B cell (primary cell): ENCODE data around the gene APOC3. TPM values are rescaled to one million over a fixed set of nuclear protein-coding genes. Genes with fewer than 3 reads are reported as not detected.
"Not testable (repeated sequence)": the region's sequence is repeated elsewhere in the genome, so short reads cannot be mapped to it uniquely, and the experiment has no call there.

Source experiments
- ATAC-seq: fragments of 200-7000 bp; cut with Tn5 transposase; one replicate; pipeline ENCODE4 v1.10.0; 2021; ENCODE audit warnings: low read depth, mild to moderate bottlenecking, moderate number of reproducible peaks, moderate library complexity
- CTCF ChIA-PET: fragments of 350-600 bp; sonication (Branson Sonifier 250); formaldehyde crosslinking; loops from one replicate; lab custom pipeline; 2021; ENCODE audit warnings: antibody characterized with exemption, inconsistent platforms; lab: Charles Lee
- POLR2A ChIA-PET: fragments of 350-600 bp; sonication (Branson Sonifier 250); formaldehyde crosslinking; loops from one replicate; lab custom pipeline; 2021; ENCODE audit warnings: antibody characterized with exemption; lab: Charles Lee
- DNase-seq: peaks from one replicate; pipeline ENCODE4 v3.0.0; 2013
- H2AFZ ChIP-seq: 2 replicates; pipeline ENCODE4 v1.6.1; 2012; ENCODE audit warnings: mild to moderate bottlenecking, low read depth, low read length; ENCODE audit not compliant: insufficient read depth, poor library complexity, severe bottlenecking
- H3K27ac ChIP-seq, 2 donors: 1 replicate in 1 of 2; 2 replicates in 1 of 2; pipeline ENCODE4 v1.5.1; 2012 to 2013; ENCODE audit warnings: low read length in 2 of 2, mild to moderate bottlenecking in 2 of 2, moderate library complexity in 1 of 2
- H3K27me3 ChIP-seq, 4 experiments: fragments of 200-600 bp in 1 of 4; sonication (generic) in 1 of 4; replicated peaks in 1 of 4; 1 replicate in 2 of 4; 2 replicates in 2 of 4; pipeline versions ENCODE4 v1.6.1 to v1.7.0; 2013 to 2016; ENCODE audit warnings: low read length in 3 of 4, mild to moderate bottlenecking in 2 of 4, mixed read lengths in 1 of 4, moderate library complexity in 1 of 4; ENCODE audit not compliant: insufficient read depth in 4 of 4, control insufficient read depth in 3 of 4; ENCODE audit errors: control extremely low read depth in 1 of 4
- H3K36me3 ChIP-seq, 2 experiments: replicated peaks in 1 of 2; 1 replicate in 1 of 2; 2 replicates in 1 of 2; pipeline versions ENCODE4 v1.6.1 to v1.7.1; 2013; ENCODE audit warnings: low read length in 1 of 2; ENCODE audit not compliant: insufficient read depth in 2 of 2, control insufficient read depth in 1 of 2; ENCODE audit errors: control extremely low read depth in 1 of 2, extremely low read depth in 1 of 2
- H3K4me1 ChIP-seq, 2 donors: fragments of 200-600 bp in 1 of 2; sonication (generic) in 1 of 2; 1 replicate in 1 of 2; 2 replicates in 1 of 2; pipeline versions ENCODE4 v1.5.1 to v1.6.1; 2013 to 2017; ENCODE audit warnings: low read length in 2 of 2; ENCODE audit not compliant: control insufficient read depth in 2 of 2, insufficient read depth in 2 of 2
- H3K4me2 ChIP-seq: replicated peaks from 2 replicates; pipeline ENCODE3; 2012; ENCODE audit warnings: mild to moderate bottlenecking, low read depth, low read length; ENCODE audit not compliant: poor library complexity, severe bottlenecking
- H3K4me3 ChIP-seq, 5 experiments: fragments of 200-600 bp in 1 of 5; sonication (generic) in 1 of 5; 1 replicate in 3 of 5; 2 replicates in 2 of 5; pipeline versions ENCODE4 v1.5.1 to v1.7.0; 2011 to 2016; ENCODE audit warnings: low read length in 4 of 5, mild to moderate bottlenecking in 4 of 5, low read depth in 2 of 5, control low read depth in 1 of 5, moderate library complexity in 1 of 5; ENCODE audit not compliant: insufficient read depth in 1 of 5; ENCODE audit errors: control extremely low read depth in 1 of 5, extremely low read depth in 1 of 5
- H3K79me2 ChIP-seq: fragments of 200-600 bp; sonication (generic); one replicate; pipeline ENCODE4 v1.6.0; 2016; ENCODE audit warnings: low read length; ENCODE audit not compliant: control insufficient read depth, insufficient read depth
- H3K9ac ChIP-seq: fragments of 200-600 bp; sonication (generic); 2 replicates; pipeline ENCODE4 v1.6.1; 2017; ENCODE audit warnings: mild to moderate bottlenecking, low read length, moderate library complexity
- H3K9me3 ChIP-seq, 3 donors: one replicate each; pipeline versions ENCODE4 v1.6.1 to v1.7.1; 2013; ENCODE audit warnings: low read length in 2 of 3; ENCODE audit not compliant: control insufficient read depth in 2 of 3, insufficient read depth in 1 of 3; ENCODE audit errors: control extremely low read depth in 1 of 3
- H4K20me1 ChIP-seq: 2 replicates; pipeline ENCODE4 v1.6.0; 2012; ENCODE audit warnings: mild to moderate bottlenecking, low read length; ENCODE audit not compliant: insufficient read depth, control insufficient read depth, poor library complexity, severe bottlenecking
- H3K27ac Mint-ChIP-seq: one replicate; pipeline ENCODE4 v1.8.0; 2021; ENCODE audit warnings: mixed read lengths
- H3K27me3 Mint-ChIP-seq: one replicate; pipeline ENCODE4 v1.8.0; 2021; ENCODE audit warnings: mixed read lengths
- H3K4me1 Mint-ChIP-seq: one replicate; pipeline ENCODE4 v1.8.0; 2021; ENCODE audit warnings: mixed read lengths
- H3K4me3 Mint-ChIP-seq: one replicate; pipeline ENCODE4 v1.8.0; 2021; ENCODE audit warnings: mixed read lengths
- H3K9me3 Mint-ChIP-seq: one replicate; pipeline ENCODE4 v1.8.0; 2022; ENCODE audit warnings: mixed read lengths; ENCODE audit not compliant: insufficient read depth
- EZH2 ChIP-seq: IDR thresholded peaks from 2 replicates; pipeline ENCODE4 v1.6.1; 2012; ENCODE audit warnings: borderline replicate concordance, low read depth, mild to moderate bottlenecking, moderate library complexity, low read length; ENCODE audit not compliant: insufficient read depth, poor library complexity, severe bottlenecking
- WGBS: methylation state at CpG from one replicate; pipeline ENCODE4 v1.1.5; 2013; ENCODE audit warnings: missing lambda C conversion rate; ENCODE audit not compliant: insufficient coverage; 5-methylcytosine and 5-hydroxymethylcytosine counted together
- intact Hi-C: fragments of 100-400 bp; cut with micrococcal nuclease; formaldehyde crosslinking; loops from one replicate; pipeline ENCODE4 v1.10.0; 2022
- polyA plus RNA-seq: library from polyadenylated mRNA; depleted of rRNA; stranded (reverse); fragments of >200 nt; gene quantifications from 2 replicates; pipeline ENCODE4 v1.2.3, GENCODE V29; 2012
- total RNA-seq, 2 donors: library from RNA; stranded (reverse); fragments of 120-200 nt in 1 of 2; gene quantifications; 1 replicate in 1 of 2; 2 replicates in 1 of 2; pipeline versions ENCODE4 v1.2.3 to v1.2.4, GENCODE V29; 2013 to 2022
- TF ChIP-seq, protein P1 (sequence below): fragments of 200-600 bp; IDR thresholded peaks from one replicate; pipeline ENCODE4 v1.8.0; 2022; ENCODE audit warnings: antibody characterized with exemption, mild to moderate bottlenecking

APOC3 gene
- total and polyA plus RNA-seq, 2 donors (not counting 1 experiment from before 2014, with no cell fraction given): not detected

DNA sequence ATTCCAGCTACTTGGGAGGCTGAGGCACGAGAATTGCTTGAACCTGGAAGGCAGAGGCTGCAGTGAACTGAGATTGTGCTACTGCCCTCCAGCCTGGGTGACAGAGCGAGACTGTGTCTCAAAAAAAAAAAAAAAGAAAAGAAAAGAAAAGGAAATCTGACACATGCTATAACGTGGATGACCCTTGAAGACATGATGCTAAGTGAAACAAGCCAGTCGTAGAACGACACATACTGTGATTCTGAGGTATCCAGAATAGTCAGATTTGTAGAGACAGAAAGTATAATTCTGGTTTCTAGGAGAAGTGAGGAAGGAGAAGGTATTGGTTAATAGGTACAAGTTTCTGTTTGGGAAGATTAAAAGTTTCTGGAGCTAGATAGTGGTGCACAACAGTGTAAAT lies 31.3 kb upstream of the APOC3 start:
- TF ChIP-seq, protein P1, sequence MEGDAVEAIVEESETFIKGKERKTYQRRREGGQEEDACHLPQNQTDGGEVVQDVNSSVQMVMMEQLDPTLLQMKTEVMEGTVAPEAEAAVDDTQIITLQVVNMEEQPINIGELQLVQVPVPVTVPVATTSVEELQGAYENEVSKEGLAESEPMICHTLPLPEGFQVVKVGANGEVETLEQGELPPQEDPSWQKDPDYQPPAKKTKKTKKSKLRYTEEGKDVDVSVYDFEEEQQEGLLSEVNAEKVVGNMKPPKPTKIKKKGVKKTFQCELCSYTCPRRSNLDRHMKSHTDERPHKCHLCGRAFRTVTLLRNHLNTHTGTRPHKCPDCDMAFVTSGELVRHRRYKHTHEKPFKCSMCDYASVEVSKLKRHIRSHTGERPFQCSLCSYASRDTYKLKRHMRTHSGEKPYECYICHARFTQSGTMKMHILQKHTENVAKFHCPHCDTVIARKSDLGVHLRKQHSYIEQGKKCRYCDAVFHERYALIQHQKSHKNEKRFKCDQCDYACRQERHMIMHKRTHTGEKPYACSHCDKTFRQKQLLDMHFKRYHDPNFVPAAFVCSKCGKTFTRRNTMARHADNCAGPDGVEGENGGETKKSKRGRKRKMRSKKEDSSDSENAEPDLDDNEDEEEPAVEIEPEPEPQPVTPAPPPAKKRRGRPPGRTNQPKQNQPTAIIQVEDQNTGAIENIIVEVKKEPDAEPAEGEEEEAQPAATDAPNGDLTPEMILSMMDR: no peak
- TF ChIP-seq EZH2: no peak
- Mint-ChIP-seq H3K27me3 (peaks cover 33% of the 10 kb centered on the region), H3K4me1 (no peaks in the 10 kb centered on the region), H3K4me3 (no peak overlapping the region), H3K9me3 (no peaks in the 10 kb centered on the region), H3K27ac (no peak overlapping the region)
- intact Hi-C loops: loop anchor here (10.0 kb wide), 1 partner anchor 76 kb away; no protein-coding TSS in a partner anchor
- Histone ChIP-seq H3K27ac (no peak overlapping the region), H4K20me1 (no peaks in the 10 kb centered on the region), H3K4me1 (no peaks in the 10 kb centered on the region), H3K9me3 (no peaks in the 10 kb centered on the region), H3K79me2 (no peaks in the 10 kb centered on the region), H3K4me2 (no peak overlapping the region), H3K27me3 (peaks cover 0 to 8% (median 0%) of the 10 kb centered on the region in 4 experiments), H3K9ac (no peak overlapping the region), H3K4me3 (no peak overlapping the region), H2AFZ (no peak overlapping the region), H3K36me3 (no peaks in the 10 kb centered on the region)
- DNase-seq: no peak
- ChIA-PET CTCF (no interaction called here), POLR2A (no interaction called here)
- ATAC-seq: no peak
- WGBS: 70% methylated on average over 5 of the region's 5 CpGs

DNA sequence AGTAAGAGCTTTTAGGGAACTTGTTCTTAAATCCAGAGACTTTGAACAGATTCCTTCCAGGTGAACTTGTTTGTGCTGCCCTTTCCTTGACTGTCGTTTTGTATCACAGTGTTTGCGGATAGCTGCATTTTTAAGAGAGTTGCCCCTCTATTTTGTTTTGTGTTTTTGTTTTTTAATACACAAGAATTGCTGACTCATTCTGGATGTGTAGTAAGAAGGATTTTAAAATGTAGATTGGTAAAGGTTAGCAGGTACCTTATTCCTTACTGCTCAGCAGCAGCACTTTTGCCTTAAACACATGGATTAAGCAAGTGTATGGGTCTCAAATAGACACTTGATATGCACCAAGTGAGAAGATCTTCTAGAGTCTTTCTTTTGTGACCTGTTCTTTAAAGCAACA lies 29.1 kb upstream of the APOC3 start:
- intact Hi-C loops: no loop called here
- H3K4me1 Mint-ChIP-seq: no peaks in the 10 kb centered on the region
- DNase-seq (no peak), ATAC-seq (no peak)
- TF ChIP-seq EZH2: no peak
- TF ChIP-seq, protein P1: no peak
- no peak overlapping the region for H3K27ac ChIP-seq
- H2AFZ ChIP-seq: no peak overlapping the region
- no peaks in the 10 kb centered on the region for H3K9me3 Mint-ChIP-seq
- no peaks in the 10 kb centered on the region for H4K20me1 ChIP-seq
- no peaks in the 10 kb centered on the region for H3K36me3 ChIP-seq
- peaks cover 0 to 8% (median 0%) of the 10 kb centered on the region in 4 experiments for H3K27me3 ChIP-seq
- H3K4me2 ChIP-seq: no peak overlapping the region
- no peaks in the 10 kb centered on the region for H3K9me3 ChIP-seq
- no peak overlapping the region for H3K9ac ChIP-seq
- POLR2A ChIA-PET: no interaction called here
- no CpG with 5 or more reads among the region's 2 CpGs for WGBS
- H3K27ac Mint-ChIP-seq: no peak overlapping the region
- CTCF ChIA-PET: interaction anchor here (0.7 to 1.4 kb wide), 2 partner anchors 10 to 23 kb away, joined by 5 to 6 read pairs; partner anchors contain the start of gene APOA4
- peaks cover 39% of the 10 kb centered on the region for H3K27me3 Mint-ChIP-seq
- no peak overlapping the region for H3K4me3 ChIP-seq
- H3K4me3 Mint-ChIP-seq: no peak overlapping the region
- no peaks in the 10 kb centered on the region for H3K79me2 ChIP-seq
- H3K4me1 ChIP-seq: no peaks in the 10 kb centered on the region

DNA sequence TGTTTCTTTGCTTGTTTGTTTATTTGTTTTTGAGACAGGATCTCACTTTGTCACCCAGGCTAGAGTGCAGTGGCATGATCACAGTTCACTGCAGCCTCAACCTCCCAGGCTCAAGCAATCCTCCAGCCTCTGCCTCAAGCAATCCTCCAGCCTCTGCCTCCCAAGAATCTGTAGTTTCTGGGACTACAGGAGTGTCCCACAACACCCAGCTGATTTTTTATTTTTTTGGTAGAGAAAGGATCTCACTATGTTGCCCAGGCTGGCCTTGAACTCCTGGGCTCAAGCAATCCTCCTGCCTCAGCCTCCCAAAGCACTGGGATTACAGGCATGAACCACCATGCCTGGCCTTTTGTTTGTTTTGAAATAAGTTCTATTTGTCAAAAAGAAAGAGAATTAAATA lies 28.0 kb upstream of the APOC3 start:
- H3K4me2 ChIP-seq, H3K9me3 Mint-ChIP-seq, H3K27ac Mint-ChIP-seq, H3K4me1 ChIP-seq, H4K20me1 ChIP-seq, H3K4me1 Mint-ChIP-seq, POLR2A ChIA-PET, H3K79me2 ChIP-seq, intact Hi-C loops, H3K4me3 ChIP-seq, CTCF ChIA-PET, H3K9me3 ChIP-seq, H3K36me3 ChIP-seq, DNase-seq, H2AFZ ChIP-seq, H3K27me3 ChIP-seq, H3K4me3 Mint-ChIP-seq, H3K27ac ChIP-seq, H3K9ac ChIP-seq, ATAC-seq: not testable (repeated sequence)
- peaks cover 38% of the 10 kb centered on the region for H3K27me3 Mint-ChIP-seq
